ENCODE measurements around the gene MYO18B.

The MYO18B gene

DNA sequence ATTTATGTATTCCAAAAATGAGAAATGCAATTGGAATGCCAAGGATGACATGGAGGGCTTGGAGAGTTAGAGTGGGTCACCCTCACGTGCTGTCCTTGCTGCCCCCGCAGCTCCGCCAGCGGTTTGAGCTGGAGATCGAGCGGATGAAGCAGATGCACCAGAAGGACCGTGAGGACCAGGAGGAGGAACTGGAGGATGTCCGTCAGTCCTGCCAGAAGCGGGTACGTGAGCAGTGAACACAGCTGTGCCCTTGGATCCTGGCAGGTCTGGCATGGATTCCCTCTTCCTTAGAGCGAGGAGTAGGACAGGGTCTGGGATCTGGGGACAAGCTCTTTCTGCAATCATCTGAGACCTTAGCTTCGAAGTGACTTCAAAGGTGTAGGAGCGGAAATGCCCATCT lies 166.2 kb downstream of the MYO18B start:
- no peak for DNase-seq (ENCODE audit: low read depth)

DNA sequence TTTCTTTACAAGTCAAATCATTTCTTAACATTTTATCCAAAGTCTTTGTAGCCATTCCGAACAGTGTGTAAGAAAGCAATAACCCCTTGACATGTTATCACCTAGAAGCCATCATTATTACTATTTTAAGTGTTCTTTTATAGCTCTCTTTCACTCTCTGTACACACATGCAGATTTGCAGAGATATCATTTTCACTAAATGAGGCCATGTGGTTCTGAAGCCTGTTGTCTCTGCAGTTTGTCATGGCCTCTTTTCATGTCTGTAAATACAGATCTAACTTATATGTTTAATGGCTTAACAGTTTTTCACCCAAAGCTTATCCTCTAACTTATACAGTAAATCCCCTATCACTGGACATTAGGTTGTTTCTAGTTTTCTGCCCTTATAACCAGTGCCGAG lies 166.8 kb downstream of the MYO18B start:
- DNase-seq (ENCODE audit: low read depth) = no peak

DNA sequence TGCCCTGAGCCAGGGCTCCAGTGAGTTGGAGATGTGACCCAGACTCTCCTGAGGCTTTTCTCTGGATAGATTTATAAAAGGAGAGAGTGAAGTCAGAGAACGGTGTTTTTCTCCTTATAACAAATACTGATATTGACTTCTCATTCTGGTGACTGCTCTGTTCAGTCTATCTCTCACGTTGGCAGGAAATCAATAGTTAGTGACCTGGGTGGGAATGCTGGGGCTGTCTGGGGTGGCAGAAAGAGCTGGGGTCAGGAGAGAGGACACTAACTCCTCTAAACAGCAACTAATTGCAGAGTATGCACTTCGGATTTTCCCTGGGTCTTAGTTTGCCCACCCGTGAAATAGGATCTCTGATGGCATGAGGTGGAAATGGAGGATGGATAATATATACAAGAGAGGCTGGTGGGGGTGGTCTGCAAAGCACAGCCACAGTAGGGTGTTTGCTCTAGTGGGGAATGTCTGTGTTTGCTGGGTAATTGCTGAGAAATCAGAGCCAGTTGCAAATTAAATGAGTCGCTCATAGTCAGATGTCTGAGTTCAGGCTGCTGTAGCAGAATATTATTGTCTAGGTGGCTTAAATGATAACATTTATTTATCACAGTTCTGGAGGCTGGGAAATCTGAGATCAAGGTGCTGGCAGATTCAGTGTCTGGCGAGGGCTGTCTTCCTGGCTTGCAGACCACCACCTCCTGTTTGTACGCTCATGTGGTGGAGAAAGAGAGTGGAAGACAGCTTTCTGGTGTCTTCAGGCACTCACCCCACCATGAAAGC lies 167.8 kb downstream of the MYO18B start:
- no peak for DNase-seq (ENCODE audit: low read depth)

DNA sequence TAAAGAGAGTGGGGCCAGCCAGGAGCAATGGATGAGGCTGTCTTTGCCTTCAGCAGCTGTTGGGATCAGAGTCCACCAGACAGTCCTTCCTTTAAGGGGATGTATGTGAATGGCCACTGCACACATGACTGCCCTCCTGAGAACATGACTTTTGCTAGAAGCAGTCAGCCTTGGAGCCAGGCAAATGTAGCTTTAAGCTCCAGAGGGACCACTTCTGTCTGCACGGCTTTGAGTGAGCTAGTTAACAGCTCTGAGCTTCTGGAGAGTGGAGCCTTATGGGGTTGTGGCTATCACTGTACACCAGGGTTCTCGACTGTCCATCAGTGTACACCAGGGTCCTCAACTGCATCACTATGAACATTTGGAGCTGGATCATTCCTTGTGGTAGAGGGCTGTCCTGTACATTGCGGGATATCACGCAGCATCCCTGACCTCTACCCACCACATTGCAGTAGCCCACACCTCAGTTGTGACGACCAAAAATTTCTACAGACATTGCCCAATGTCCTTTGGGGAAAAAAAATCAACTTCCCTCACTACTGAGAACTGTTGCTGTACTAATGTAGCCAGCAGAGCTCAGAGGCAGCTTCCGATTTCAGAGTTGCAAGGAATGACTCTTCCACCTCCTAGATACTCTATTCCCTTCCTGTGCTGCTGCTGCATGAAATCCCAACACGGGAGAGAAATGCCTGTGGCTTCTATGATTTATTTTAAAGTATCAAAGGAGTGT lies 169.4 kb downstream of the MYO18B start:
- no peak for DNase-seq (ENCODE audit: low read depth)

DNA sequence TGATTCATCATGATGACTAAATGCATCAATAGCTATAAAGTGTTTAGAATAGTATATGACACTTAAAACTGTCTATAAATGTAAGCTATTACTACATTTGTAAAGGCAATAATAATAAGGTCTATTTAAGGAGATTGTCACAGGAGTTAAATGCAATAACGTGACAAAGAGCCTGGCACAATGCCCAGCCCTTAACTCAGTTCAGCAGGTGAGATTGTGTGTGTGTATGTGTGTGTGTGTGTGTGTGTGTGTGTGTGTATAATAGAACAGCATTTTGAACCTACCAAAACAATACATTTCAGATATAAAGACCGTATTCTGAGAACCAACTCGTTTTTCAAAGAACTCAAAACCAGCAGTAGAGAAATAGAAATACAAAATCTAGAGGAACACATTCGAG lies 177.5 kb downstream of the MYO18B start:
- no peak for DNase-seq (ENCODE audit: low read depth)

DNA sequence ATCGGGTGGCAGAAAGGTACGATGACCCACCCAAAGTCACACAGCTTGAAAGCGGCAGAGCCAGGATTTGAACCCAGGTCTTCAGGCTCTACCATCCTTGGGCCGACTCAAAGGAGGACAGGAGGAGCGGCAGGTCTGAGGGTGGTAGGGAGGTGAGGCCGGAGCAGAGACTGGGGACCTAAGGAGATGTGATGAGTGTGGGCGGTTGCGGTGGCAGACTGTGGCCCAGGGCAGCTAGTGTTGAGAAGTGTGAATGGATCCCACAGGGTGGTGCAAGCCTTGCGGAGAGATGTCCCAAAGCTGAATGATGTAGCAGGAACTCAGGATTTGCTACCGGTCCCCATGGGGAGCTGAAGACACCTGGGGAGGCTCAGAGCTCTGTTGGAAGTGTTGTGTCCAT lies 180.2 kb downstream of the MYO18B start:
- DNase-seq (ENCODE audit: low read depth) = no peak

DNA sequence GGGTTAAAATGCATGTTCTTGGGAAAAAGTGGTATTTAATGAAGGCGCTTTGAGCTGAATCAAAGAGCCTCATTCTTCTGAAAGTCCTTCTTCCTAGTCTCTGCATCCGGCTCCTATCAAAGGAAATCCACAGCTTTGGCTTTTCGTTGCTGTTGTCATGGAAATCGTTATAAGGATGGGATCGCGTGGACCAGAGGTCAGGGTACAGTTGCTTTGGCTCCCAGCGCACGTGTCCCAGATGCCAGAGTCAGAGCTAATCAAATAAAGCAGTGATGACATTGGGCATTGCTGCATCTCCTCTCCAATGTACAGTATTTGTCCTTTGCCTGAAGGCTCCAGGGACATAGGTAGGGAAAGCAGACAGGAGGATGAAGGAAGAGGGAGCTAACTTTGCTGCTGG lies 181.9 kb downstream of the MYO18B start:
- DNase-seq (ENCODE audit: low read depth) = no peak

DNA sequence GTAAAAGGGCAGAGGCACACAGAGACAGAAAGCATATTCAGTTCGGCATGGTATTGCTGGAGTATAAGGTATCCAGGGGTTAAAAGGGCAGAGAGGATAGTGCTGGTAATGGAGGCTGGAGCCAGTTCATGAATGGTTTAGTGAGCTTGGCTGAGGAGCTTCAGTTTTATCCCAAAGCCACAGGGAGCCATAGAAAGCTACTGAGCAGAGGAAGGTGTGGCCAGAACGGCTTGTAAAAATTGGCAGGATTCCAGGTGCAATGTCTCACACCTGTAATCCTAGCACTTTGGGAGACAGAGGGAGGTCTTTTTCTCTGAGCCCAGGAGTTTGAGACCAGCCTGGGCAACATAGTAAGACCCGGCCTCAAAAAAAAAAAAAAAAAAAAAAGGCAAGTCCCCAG lies 186.1 kb downstream of the MYO18B start:
- no peak for DNase-seq (ENCODE audit: low read depth)

DNA sequence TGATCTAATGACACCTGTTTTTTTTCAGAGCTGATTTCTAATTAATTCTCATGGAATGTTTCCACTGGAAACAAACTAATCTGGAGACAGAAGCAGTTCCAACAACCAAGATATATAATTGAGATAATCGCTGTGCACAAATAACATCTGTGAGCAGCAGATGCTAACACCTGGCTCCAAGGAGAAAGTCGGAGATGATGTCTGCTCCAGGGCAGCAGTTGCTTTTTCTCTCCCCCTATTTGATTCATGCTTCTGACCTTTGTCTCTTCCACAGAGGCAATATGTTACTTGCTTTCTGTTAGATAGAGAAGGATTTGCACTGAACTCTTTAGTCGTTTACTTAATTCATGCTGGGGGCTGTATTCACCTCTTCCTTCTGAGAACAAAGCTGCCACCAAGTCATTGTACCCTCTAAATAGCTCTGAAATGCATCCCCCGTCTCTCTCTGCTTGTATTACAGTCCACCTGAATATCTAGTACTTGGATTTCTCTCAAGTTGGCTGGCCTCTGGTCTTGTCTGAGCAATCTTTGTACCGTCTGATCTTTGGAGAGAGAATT lies 187.4 kb downstream of the MYO18B start:
- DNase-seq (ENCODE audit: low read depth) = no peak

DNA sequence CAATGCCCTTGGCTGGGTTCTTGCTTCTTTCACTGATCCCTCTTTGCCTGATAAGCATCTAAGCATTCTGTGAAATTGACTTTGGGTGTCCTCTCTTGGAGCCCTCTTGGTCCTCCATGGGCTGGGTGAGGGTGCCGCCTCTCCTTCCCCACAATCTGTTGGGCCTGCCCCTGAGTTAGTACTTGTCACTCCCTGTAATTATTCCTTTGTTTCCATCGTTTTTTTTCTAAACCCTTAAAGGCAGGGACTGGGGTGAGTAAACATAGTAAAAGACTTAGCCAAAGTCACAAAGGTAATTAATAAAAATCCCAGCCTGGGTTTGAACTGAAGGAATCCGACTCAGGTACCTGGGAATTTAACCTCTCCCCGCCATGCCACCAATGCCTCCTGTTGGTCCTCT lies 188.1 kb downstream of the MYO18B start:
- DNase-seq (ENCODE audit: low read depth) = no peak

DNA sequence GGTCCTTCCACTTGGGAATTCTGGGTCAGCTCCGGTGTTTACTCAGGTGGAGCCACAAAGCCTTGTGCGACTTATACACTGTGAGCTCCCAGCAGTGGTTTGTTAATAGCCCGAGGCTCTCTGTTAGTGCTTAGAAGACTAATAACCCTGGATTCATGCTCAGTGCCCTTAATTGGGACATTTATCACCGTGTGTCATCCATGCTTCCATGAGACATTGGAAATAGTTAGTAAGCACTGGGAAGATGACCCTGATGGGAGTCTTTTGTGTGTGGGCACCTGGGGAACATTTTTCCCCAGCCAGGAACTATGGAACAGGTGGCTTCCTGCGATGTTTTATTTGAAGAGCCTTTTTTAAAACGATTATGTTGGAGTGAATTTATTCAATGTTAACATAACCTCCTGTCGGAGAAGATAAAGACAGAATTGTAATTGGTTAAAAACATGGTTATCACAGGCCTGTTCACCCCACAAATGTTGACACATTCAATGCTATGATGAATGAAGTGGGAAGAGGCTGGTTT lies 188.9 kb downstream of the MYO18B start:
- DNase-seq (ENCODE audit: low read depth) = no peak

DNA sequence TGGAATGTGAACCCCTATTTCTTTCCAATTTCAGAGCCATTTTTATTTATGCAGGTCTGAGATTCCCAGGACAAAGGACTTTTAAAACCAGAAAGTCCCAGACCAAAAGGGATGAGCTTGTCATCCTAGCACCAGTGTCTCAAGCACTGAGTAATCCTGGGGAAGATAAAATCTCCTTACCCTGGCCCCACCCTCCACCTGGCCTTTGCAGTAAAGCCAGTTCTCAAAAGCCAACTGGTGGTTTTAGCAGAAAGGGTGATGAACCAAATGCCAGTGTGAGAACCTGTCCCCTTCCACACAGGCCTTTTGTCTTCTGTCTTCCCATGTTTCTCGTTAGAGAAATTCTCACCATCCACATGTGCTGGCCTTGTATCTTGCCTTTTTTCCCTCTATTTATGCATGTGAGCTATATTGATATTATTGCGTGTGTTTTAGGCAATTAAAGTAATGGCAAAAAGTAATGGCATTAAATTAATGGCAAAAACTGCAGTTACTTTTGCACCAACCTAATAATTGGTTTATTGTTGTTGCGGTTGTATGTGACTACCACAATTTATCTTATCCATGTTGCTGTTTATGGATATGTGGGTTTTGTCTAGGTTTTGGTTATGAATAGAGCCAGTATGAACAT lies 191.3 kb downstream of the MYO18B start:
- DNase-seq (ENCODE audit: low read depth) = no peak

DNA sequence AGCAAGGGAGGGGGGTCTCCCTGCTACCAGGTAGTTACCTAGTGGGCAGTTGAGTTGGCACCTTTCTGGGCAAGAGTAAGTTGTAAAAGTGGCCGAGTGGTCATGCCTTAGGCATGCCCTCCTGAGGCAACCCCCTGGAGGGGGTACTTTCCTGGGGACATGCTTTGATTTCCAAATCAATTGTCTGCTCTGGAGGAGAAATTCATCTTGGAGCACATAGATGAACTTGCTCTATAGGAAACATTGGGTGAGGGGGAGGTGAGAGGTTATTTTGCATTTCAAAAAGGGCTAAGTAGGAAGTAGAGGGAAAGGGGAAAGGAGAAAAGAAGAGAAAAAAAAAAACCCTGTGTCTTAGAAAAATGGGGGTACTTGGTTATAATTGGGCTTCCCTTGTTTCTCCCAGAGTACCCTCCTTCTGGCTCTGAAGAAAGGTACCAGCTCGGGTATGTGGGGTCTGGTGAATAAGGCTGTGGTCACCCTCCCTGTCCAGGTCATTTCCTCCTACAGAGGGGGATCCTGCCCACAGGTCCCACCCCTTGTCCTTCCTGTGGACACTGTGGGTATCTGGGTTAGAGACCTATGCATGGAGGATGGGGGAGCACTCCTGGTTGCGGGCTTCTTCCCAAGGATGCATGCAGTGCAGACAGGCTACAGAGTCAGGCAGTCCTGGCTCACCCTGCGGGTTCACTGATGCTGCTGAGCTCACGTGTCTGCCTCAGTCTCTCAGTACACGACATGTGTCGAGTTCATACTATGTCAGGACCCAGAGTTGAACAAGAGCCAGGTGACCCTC lies 193.5 kb downstream of the MYO18B start:
- DNase-seq (ENCODE audit: low read depth) = no peak

DNA sequence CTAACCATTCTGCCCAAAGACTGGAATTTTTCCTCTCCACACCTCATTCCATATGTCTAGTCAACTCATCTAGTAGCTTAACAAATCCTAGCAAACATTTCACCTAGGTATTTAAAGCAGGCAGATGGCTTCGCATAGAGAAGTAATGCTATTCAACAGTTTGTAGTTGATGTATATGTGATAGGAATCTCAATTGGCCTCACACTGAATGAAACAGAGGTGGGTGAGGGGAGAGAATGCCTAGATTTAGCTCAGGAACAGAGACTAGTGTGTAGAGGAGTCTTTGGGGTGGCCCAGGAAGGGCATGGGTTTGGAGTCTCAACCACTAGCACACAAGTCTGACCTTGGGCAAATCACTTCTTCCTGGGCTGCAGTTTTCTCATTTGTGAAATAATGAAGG lies 196.2 kb downstream of the MYO18B start:
- no peak for DNase-seq (ENCODE audit: low read depth)

DNA sequence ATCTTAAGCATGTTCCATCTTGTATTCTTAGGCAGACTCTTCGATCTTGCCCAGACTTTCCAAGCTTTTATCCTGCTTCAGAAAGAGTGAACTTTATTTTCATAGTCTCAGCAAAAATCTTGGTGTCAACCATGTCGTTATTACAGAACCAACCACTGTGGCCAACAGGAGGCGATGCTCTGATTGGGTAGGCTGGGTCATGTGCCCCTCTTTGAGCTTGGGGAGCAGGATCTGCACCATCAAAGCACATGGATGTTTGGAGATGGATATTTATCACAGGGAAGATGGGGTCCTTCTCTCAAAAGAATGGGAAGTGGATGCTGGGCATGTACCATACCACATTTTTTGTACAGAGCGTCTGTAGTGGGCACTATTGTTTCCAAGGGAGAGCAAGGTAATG lies 197.4 kb downstream of the MYO18B start:
- DNase-seq (ENCODE audit: low read depth) = no peak

DNA sequence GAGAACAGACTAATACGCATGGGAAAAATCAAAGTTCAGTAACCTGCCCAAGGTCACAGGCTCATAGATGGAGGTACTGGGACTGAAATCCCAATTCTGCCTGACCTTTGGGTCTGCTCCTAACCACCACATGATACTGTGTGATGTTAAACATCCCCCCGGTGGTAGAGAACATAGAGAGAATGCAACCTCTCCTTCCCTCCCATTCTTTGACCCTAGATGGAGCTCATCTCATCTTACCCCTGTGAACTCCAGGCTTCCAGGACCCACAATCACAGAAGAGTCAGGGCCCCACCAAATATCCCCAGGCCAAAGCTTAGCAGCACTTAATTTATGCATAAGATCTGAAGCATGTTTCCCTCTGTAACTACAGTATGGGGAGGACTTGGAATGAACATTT lies 198.5 kb downstream of the MYO18B start:
- DNase-seq (ENCODE audit: low read depth) = no peak

DNA sequence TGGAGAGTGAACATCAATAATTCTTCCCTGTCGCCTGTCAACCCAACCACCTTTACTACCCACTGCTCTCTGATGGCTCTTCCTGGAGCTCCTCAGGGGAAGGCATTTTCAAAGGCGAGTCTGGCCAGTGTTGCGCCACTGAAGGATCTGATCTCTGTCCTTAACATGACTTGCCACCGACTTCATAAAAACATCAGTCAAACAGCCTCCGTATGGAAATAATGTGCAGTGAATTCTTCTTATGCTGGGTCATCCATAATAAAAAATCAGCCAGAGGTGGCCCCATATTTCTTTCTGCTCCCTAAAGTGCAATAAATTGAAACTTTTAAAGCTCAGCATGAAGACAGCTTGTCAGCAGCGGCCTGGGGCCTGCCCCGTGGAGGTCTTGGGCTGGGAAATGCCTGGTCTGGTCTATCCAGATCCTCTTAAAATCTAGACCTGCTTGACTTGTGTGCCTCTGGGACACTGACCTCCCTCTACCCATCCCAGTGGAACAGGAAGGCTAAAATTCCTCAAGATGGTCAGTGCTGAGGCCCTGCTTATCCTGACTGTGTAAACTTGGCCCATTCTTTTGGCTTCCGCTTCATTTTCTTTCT lies 199.5 kb downstream of the MYO18B start:
- no peak for DNase-seq (ENCODE audit: low read depth)

DNA sequence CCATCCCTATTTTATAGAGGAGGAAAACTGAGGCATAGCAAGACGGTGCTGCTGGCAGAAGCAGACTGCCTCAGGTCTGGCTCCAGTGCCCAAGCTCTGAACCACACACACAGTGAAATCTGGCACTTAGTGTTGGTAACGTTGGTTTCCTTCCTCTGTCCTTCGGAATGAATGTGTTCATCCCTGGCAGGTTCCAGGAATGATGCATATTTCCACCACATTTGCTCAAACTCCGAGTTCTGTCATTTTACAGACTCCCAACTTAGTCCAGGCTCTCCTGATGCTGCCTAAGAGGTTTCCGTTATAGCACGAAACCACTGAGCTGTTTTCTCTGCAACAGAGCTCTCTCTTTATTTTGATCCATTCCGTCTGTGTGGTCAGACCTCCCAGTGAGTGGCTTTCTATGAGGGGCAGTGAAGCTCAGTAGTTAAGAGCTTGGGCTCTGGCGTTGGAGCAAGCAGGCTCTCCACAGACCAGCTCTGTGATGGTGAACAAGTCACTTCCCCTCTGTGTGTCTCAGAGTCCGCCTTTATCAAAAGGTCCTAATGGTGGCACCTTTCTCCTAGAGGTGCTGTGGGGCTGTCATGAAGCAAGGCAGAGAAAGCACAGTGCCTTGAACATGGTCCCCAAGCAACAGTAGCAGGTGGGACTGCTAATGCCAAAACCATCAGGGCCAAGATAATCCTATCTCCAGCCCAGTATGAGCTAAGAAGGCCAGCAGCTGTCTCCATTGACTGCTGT lies 200.3 kb downstream of the MYO18B start:
- no peak for DNase-seq (ENCODE audit: low read depth)

DNA sequence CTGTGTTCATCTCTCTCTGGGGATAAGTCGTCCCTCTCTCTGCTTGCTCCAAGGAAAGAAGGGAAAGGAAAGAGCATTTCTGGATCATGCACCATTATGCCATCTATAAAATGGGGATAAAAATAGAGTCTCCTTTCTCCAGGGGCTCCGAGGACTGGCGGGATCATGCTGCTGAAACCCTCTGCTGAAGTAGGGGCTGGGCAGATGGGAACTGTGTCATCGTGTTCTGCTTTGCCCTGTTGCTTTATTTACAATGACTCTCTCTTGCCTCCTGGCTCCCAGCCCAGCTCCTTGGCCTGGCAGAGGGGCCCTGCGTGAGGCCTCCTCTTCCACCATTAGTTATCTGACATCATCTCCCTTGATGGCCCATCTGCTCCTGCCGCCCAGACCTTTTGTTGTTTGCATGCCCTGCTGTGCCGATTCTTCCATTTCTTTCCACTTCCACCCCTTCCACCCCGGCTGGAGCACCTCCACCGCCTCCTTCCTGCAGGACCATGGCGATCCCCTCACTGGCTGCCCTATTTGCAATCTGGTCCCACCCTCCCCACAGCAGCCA lies 200.9 kb downstream of the MYO18B start:
- DNase-seq (ENCODE audit: low read depth) = no peak

DNA sequence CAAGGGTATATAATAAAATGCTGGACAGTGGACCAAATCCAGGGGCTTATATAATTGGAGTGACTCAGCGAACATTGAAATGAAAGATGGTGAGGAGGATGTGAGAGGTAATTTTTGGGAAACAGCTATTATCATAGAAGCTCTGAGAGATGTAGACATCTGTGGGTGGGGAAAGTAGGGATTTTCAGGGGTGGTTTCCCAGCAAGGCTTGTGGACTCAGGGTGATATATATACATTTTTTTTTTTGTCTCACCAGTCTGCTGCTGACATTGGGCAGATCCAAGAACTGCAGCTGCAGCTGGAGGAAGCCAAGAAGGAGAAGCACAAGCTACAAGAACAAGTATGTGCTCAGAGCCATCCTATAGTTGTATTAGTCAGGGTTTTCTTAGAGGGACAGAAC lies 208.1 kb downstream of the MYO18B start:
- no peak for DNase-seq (ENCODE audit: low read depth)

DNA sequence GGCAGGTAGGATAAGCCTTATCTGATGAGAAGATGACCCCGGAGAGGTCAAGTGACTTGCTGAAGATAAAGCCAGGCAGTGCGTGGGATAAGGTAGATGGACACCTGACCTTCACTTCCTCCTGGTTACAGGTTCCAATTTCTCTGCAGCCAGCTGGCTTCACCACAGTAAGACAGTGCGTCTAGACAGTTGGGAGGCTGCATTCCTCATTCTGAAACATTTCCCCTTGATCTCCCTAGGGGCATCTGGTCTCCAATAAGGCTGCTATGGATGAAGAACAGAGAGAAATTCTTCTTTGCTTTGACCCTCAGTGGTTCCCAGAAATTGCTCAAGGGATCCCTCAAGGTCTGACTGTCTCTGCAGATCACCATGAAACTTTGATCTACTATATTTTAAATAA lies 211.3 kb downstream of the MYO18B start:
- no peak for DNase-seq (ENCODE audit: low read depth)
